Measurements from ENCODE around the gene ASCL2.
"Not testable (repeated sequence)": the region's sequence is repeated elsewhere in the genome, so short reads cannot be mapped to it uniquely, and the experiment has no call there.

ASCL2 gene

DNA sequence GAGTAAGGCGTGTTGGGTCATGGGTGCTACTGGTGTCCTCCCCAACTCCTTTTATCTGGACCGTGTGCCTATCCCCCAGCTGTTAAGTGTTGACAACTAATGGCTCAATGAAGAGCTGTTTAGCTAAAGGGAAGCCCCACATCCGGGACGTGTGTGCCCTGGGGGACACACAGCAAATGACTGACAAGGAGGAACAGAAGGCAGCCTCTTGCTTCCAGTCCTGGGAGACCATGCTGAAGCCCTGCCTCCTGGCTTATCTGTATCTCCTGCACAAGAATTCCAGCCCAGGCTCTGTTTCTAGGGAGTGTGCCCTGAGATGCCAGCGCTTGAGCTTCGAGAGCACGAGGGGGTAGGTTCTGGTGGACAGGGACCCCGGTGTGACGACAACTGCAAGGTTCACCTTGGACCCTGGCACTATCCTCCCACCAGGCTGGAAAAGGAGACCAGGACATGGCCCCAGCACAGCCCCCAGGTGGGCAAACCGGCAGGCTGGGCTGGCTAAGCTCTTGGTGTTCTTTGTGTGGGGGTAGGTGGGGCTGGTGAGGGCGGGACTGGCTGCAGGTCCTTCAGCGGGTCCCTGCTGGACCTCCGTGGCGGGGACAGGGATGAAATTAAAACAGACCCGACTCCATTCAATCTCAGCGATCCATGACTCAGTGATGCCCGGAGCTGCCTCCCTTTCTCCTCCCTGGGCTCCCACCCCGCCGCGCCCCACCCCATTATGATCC, 21.0 kb downstream of the ASCL2 start:
- H3K27ac ChIP-seq, result no peak overlapping the region
- TF ChIP-seq, protein P1, sequence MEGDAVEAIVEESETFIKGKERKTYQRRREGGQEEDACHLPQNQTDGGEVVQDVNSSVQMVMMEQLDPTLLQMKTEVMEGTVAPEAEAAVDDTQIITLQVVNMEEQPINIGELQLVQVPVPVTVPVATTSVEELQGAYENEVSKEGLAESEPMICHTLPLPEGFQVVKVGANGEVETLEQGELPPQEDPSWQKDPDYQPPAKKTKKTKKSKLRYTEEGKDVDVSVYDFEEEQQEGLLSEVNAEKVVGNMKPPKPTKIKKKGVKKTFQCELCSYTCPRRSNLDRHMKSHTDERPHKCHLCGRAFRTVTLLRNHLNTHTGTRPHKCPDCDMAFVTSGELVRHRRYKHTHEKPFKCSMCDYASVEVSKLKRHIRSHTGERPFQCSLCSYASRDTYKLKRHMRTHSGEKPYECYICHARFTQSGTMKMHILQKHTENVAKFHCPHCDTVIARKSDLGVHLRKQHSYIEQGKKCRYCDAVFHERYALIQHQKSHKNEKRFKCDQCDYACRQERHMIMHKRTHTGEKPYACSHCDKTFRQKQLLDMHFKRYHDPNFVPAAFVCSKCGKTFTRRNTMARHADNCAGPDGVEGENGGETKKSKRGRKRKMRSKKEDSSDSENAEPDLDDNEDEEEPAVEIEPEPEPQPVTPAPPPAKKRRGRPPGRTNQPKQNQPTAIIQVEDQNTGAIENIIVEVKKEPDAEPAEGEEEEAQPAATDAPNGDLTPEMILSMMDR (conservative IDR thresholded peaks at IDR 0.05), result no peak

DNA sequence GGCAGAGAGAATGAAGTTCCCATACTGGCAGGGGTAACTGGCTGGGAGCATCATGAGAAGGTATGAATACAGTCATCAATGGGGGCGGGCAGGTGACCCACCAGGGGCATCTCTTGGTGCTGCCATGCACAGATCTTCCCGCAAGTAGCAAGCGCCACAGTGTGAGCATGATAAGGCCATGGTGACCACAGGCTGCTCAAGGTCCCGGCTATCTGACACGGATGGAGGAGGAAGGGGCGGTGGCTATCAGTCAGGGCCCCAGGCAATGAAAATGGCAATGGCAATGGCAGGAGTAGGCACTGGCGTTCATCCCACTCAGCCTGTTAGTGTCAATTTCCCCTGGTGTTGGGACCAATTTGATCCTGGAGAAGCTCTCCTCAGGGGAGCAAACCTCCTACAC, 21.6 kb downstream of the ASCL2 start:
- TF ChIP-seq, protein P1 (conservative IDR thresholded peaks at IDR 0.05), result no peak
- H3K27ac ChIP-seq, result no peak overlapping the region

DNA sequence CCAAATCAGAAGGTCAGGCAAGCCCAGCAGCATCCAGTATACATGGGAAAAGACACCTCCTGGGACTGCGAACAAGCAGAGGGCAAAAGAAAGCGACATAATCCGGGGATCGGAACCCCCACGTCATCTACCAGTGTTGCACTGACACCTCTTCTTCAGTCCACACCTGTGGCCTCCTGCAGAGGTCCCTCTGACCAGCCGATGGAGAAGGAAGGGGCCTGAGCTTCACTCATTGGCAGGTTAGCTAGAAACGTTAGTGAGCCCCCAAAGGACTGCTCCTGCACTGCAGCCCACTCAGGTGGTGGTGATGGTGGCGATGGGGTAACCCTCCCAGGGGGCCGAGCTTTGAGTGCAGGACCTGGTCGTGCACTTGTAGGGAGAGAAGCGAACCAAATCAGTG, 22.1 kb downstream of the ASCL2 start:
- H3K27ac ChIP-seq, result no peak overlapping the region
- TF ChIP-seq, protein P1 (conservative IDR thresholded peaks at IDR 0.05), result no peak

DNA sequence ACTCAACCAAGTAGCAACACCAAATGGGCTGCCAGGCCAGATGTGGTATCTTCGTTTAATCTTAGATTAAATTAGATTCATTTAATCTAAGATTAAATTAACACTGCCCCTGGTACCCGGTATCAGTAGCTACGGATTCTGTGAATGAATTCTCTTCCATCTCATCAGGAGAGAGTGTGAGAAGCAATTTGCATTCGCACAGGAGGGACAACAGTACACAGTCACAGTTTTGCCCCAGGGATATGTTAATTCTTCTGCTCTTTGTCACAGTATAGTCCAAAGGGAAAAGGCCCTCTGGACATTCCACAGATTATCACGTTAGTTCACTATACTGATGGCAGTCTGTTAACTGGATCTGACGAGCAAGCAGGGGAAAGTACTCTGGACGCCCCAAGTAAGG, 22.9 kb downstream of the ASCL2 start:
- TF ChIP-seq, protein P1 (conservative IDR thresholded peaks at IDR 0.05), result no peak
- H3K27ac ChIP-seq, result no peak overlapping the region

DNA sequence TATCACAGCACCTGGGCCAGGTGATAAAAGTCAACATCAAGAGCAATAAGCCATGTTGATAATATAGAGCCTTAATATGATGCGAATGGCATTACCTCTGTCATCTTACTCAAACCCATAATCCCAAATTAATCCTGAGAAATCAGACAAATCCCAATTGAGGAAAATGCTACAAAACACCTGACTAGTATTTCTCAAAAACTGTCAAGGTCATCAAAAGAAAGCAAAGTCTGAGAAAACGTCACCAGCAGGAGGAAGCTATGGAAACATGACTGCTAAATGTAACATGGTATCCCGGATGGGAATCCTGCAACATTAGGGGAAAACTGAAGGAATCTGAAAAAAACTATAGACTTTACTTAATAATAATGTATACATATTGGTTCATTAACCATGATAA, 29.6 kb downstream of the ASCL2 start:
- H3K27ac ChIP-seq, result no peak overlapping the region
- TF ChIP-seq, protein P1 (conservative IDR thresholded peaks at IDR 0.05), result no peak

DNA sequence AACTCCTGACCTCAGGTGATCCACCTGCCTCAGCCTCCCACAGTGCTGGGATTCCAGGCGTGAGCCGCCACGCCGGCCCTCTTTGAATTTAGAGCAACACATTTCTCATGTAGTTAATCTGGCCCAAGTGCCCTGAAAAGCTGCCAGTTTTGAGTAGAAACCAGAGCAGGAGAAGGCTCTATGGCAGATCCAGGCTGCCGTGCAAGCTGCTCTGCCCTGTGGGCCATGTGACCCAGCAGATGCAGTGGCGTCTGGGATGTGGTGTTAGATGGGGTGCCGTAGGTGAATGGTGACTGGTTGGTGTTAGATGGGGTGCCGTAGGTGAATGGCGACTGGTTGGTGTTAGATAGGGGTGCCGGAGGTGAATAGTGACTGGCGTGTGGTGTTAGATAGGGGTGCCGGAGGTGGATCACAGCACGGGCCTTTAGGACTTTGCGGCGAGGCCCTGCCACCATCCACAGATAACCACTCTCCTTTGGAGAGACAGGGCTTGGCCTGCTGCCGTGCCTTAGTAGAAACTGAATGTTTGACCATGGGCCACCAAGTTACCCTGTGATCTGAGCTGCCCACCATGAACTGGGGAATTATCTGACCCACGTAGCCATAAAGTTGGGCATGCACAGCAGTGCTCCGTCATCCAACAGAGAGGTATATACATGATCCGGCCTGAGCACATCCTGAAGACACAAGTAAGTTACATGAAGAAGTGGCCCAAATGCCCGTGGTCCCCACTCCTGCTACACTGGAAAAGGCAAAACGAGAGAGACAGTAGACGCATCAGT, 32.7 kb downstream of the ASCL2 start:
- H3K27ac ChIP-seq, result no peak overlapping the region
- TF ChIP-seq, protein P1 (conservative IDR thresholded peaks at IDR 0.05), result no peak

DNA sequence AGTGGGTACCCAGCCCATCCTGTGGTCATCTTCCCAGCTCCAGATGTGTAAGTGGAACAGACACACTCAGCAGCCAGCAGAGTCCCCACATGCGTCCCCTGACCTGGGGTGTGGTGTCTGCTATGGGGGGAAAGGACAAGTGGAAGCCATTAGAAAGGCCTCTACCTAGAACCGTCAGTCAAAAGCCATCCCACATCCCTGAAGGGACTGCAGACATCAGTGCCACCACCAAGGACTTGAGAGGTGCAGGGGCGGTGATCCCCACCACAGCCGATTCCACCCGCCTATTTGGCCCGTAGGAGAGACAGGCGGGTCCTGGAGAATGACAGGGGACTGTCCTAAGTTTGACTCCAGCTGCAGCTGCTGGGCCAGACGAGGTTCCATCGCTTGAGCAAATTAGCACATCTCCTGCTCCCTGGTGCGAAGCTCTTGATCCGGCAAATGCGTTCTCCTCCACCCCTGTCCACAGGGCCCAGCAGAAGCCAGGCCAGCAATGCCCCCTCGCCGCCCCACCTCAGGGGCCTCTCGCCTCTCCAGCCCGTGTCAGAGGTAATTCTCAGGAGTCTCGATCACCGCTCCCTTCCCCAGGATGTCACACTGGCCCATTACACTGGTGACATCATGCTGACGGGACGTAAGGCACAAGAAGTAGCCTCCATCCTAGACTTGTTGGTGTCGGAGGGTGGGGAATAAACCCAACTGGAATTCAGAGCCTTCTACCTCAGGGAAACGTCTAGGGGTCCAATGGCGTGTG, 33.8 kb downstream of the ASCL2 start:
- not testable (repeated sequence) for H3K27ac ChIP-seq
